Measurements from ENCODE around the gene CHRM3.

Gene CHRM3

GRCh38 chr1:239417221-239417620 is 30.9 kb downstream of the CHRM3 start:
- no peak for DNase-seq

GRCh38 chr1:239417986-239418640 is 31.7 kb downstream of the CHRM3 start:
- DNase-seq, result no peak

GRCh38 chr1:239418681-239419080 is 32.3 kb downstream of the CHRM3 start:
- DNase-seq, result no peak

GRCh38 chr1:239421811-239422210 is 35.4 kb downstream of the CHRM3 start:
- no peak for DNase-seq

- no peak for DNase-seq
These were observed 36.5 kb downstream of the CHRM3 start for GRCh38 chr1:239422818-239423217.

GRCh38 chr1:239426821-239427475 is 40.6 kb downstream of the CHRM3 start:
- DNase-seq, result no peak

- DNase-seq, result no peak
These were observed 41.3 kb downstream of the CHRM3 start for GRCh38 chr1:239427712-239428111.

GRCh38 chr1:239428120-239428710 is 41.8 kb downstream of the CHRM3 start:
- DNase-seq, result no peak

GRCh38 chr1:239429163-239429562 is 42.8 kb downstream of the CHRM3 start:
- DNase-seq, result no peak

GRCh38 chr1:239432255-239432654 is 45.9 kb downstream of the CHRM3 start:
- DNase-seq, result no peak

- no peak for DNase-seq
These were observed 47.8 kb downstream of the CHRM3 start for GRCh38 chr1:239434181-239434580.
